NCI-H2227 treated with DMSO at 0.1 percent for 48 hours (cell line): ENCODE data around the gene RAD51B.

Experiments used
- DNase-seq: peaks from one replicate; lab custom pipeline; 2025; lab: John Stamatoyannopoulos, UW

RAD51B gene

GRCh38 chr14:68703093-68703492 is 883.5 kb downstream of the RAD51B start:
- DNase-seq = no peak

- no peak for DNase-seq
Observed at GRCh38 chr14:68704736-68705720, 885.4 kb downstream of the RAD51B start.

- no peak for DNase-seq
Observed at GRCh38 chr14:68705741-68706283, 886.2 kb downstream of the RAD51B start.

- no peak for DNase-seq
Observed at GRCh38 chr14:68707482-68707881, 887.9 kb downstream of the RAD51B start.

- no peak for DNase-seq
Observed at GRCh38 chr14:68708343-68708742, 888.8 kb downstream of the RAD51B start.

- no peak for DNase-seq
Observed at GRCh38 chr14:68709007-68709406, 889.4 kb downstream of the RAD51B start.

- DNase-seq = no peak
Observed at GRCh38 chr14:68710776-68711175, 891.2 kb downstream of the RAD51B start.

GRCh38 chr14:68711561-68712309 is 892.2 kb downstream of the RAD51B start:
- DNase-seq = no peak

- no peak for DNase-seq
Observed at GRCh38 chr14:68712703-68713370, 893.3 kb downstream of the RAD51B start.

- DNase-seq = no peak
Observed at GRCh38 chr14:68713782-68714181, 894.2 kb downstream of the RAD51B start.

- DNase-seq = no peak
Observed at GRCh38 chr14:68714991-68715924, 895.7 kb downstream of the RAD51B start.

GRCh38 chr14:68716698-68717097 is 897.1 kb downstream of the RAD51B start:
- DNase-seq = no peak

- DNase-seq = no peak
Observed at GRCh38 chr14:68718023-68718990, 898.7 kb downstream of the RAD51B start.

GRCh38 chr14:68719634-68720384 is 900.2 kb downstream of the RAD51B start:
- DNase-seq = no peak

GRCh38 chr14:68722186-68722585 is 902.6 kb downstream of the RAD51B start:
- no peak for DNase-seq

GRCh38 chr14:68722968-68723566 is 903.5 kb downstream of the RAD51B start:
- DNase-seq = no peak

- no peak for DNase-seq
Observed at GRCh38 chr14:68723808-68724268, 904.3 kb downstream of the RAD51B start.

- no peak for DNase-seq
Observed at GRCh38 chr14:68724914-68725313, 905.3 kb downstream of the RAD51B start.
